ENCODE measurements around the gene RPS6KA2.

The RPS6KA2 gene

DNA sequence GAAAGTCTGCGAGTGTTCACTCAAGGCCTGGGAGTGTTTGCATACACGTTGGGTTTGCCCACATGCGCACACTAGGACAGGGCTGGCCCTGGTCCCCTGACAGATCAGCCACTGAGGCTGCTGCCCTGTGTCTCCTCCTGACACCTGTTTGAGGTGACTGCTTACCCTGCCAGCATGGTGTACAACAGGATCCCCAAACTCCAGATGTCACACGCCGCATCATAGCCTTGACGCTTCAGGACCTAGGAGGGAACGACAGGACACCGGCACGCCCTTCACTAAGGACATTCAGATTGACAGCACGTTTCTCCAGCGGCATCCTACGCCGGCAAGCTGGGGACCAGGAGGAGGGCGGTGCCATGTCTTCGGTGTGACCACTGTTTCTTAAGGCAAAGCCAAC, 207.3 kb downstream of the RPS6KA2 start:
- no peaks in the 10 kb centered on the region for H3K36me3 ChIP-seq (ENCODE audit: insufficient read depth, low read length)
- H3K4me3 ChIP-seq (ENCODE audit: low read depth in 1 of 2, low read length in 2 of 2), result peak overlapping the region in 1 of 2 experiments; percentile 3; a peak in 1 of 4 replicates
- DNase-seq, result no peak
- TF ChIP-seq, protein P1, sequence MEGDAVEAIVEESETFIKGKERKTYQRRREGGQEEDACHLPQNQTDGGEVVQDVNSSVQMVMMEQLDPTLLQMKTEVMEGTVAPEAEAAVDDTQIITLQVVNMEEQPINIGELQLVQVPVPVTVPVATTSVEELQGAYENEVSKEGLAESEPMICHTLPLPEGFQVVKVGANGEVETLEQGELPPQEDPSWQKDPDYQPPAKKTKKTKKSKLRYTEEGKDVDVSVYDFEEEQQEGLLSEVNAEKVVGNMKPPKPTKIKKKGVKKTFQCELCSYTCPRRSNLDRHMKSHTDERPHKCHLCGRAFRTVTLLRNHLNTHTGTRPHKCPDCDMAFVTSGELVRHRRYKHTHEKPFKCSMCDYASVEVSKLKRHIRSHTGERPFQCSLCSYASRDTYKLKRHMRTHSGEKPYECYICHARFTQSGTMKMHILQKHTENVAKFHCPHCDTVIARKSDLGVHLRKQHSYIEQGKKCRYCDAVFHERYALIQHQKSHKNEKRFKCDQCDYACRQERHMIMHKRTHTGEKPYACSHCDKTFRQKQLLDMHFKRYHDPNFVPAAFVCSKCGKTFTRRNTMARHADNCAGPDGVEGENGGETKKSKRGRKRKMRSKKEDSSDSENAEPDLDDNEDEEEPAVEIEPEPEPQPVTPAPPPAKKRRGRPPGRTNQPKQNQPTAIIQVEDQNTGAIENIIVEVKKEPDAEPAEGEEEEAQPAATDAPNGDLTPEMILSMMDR (IDR thresholded peaks at IDR 0.05; ENCODE audit: borderline replicate concordance, extremely low read depth, low read length, poor library complexity, severe bottlenecking), result no peak
- TF ChIP-seq EZH2 (IDR thresholded peaks at IDR 0.05; ENCODE audit: borderline replicate concordance, low read depth, low read length, severe bottlenecking), result no peak
- peak overlapping the region; percentile 32 for H3K4me2 ChIP-seq (ENCODE audit: insufficient read depth, low read length)
- no peaks in the 10 kb centered on the region for H4K20me1 ChIP-seq (ENCODE audit: insufficient read depth, low read length)
- peak; percentile 27; the same call in 1 of the 3 replicates for ATAC-seq (ENCODE audit: insufficient read depth, low read depth)
- no peaks in the 10 kb centered on the region for H3K79me2 ChIP-seq (ENCODE audit: insufficient read depth, low read length)
- H3K9me3 ChIP-seq (ENCODE audit: insufficient read depth, low read length, severe bottlenecking), result no peaks in the 10 kb centered on the region
- H3K9ac ChIP-seq (ENCODE audit: low read depth, low read length), result peak overlapping the region; percentile 43
- peaks cover 77% of the 10 kb centered on the region for H3K4me1 ChIP-seq (ENCODE audit: insufficient read depth, low read length)
- H2AFZ ChIP-seq (ENCODE audit: low read depth, low read length), result peak overlapping the region; percentile 20
- H3K27ac ChIP-seq (ENCODE audit: low read length), result peak overlapping the region; percentile 96
- H3K27me3 ChIP-seq (ENCODE audit: insufficient read depth, low read length, poor library complexity), result no peaks in the 10 kb centered on the region

DNA sequence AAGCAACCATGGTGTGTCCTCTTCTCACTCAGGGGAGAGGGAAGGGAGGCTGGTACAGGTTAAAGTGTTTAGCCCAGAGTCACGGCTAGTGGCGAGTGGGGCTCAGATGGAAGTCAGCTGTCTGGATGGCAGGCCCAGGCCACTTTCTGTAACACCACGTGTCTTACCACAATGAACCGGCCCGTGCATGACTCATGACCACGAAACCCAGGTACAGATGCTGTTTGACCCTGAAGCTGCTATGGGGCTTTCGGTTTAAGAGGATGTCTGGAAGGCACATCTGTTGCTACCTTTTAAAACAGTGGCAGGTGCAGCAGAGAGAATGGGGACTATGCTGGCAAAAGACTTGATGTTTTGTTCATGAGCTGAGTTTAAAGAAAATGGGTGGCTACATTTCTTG, 207.8 kb downstream of the RPS6KA2 start:
- peak overlapping the region; percentile 32 for H3K4me2 ChIP-seq (ENCODE audit: insufficient read depth, low read length)
- peak; percentile 82 for DNase-seq

DNA sequence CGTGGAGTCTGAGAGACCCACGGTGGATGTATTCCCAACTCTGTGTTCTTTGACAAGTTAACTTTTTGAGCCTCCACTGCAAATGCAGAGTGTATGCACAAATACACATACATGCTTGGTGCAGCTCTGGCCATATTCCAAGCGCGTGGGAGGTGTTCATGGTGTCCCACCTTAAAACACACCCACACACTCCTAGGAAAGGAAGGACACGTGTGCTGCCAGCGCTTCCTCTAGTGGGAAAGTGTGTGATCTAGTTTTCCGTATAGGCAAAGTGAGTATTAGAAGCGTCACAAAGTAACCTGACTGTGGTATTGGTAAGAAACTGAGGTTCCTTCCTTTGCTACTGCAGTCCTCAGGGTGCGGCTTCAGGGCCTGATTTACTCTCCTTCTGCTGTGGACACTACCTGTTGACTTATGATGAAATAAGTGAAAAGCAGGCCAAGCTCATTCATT, 208.3 kb downstream of the RPS6KA2 start:
- TF ChIP-seq, protein P1 (IDR thresholded peaks at IDR 0.05; ENCODE audit: borderline replicate concordance, extremely low read depth, low read length, poor library complexity, severe bottlenecking), result no peak
- TF ChIP-seq EZH2 (IDR thresholded peaks at IDR 0.05; ENCODE audit: borderline replicate concordance, low read depth, low read length, severe bottlenecking), result no peak
- no peaks in the 10 kb centered on the region for H3K36me3 ChIP-seq (ENCODE audit: insufficient read depth, low read length)
- H3K79me2 ChIP-seq (ENCODE audit: insufficient read depth, low read length), result no peaks in the 10 kb centered on the region
- peak overlapping the region; percentile 96 for H3K27ac ChIP-seq (ENCODE audit: low read length)
- DNase-seq (no peak), ATAC-seq (ENCODE audit: insufficient read depth, low read depth) (no peak)
- no peaks in the 10 kb centered on the region for H3K27me3 ChIP-seq (ENCODE audit: insufficient read depth, low read length, poor library complexity)
- H4K20me1 ChIP-seq (ENCODE audit: insufficient read depth, low read length), result no peaks in the 10 kb centered on the region
- no peak overlapping the region for H3K4me2 ChIP-seq (ENCODE audit: insufficient read depth, low read length)
- H3K9me3 ChIP-seq (ENCODE audit: insufficient read depth, low read length, severe bottlenecking), result no peaks in the 10 kb centered on the region
- H2AFZ ChIP-seq (ENCODE audit: low read depth, low read length), result no peak overlapping the region
- H3K4me3 ChIP-seq (ENCODE audit: low read depth in 1 of 2, low read length in 2 of 2), result no peak overlapping the region
- H3K4me1 ChIP-seq (ENCODE audit: insufficient read depth, low read length), result peaks cover 77% of the 10 kb centered on the region
- H3K9ac ChIP-seq (ENCODE audit: low read depth, low read length), result peak overlapping the region; percentile 21; the same call in 1 of the 2 replicates

More for the DNA sequence above, 207.8 kb downstream of the RPS6KA2 start:
- H3K9ac ChIP-seq (ENCODE audit: low read depth, low read length), result peak overlapping the region; percentile 43
- H3K27me3 ChIP-seq (ENCODE audit: insufficient read depth, low read length, poor library complexity), result no peaks in the 10 kb centered on the region
- no peaks in the 10 kb centered on the region for H4K20me1 ChIP-seq (ENCODE audit: insufficient read depth, low read length)
- no peak overlapping the region for H3K4me3 ChIP-seq (ENCODE audit: low read depth in 1 of 2, low read length in 2 of 2)
- no peaks in the 10 kb centered on the region for H3K79me2 ChIP-seq (ENCODE audit: insufficient read depth, low read length)
- peaks cover 77% of the 10 kb centered on the region for H3K4me1 ChIP-seq (ENCODE audit: insufficient read depth, low read length)
- no peak for TF ChIP-seq EZH2 (IDR thresholded peaks at IDR 0.05; ENCODE audit: borderline replicate concordance, low read depth, low read length, severe bottlenecking)
- TF ChIP-seq, protein P1 (IDR thresholded peaks at IDR 0.05; ENCODE audit: borderline replicate concordance, extremely low read depth, low read length, poor library complexity, severe bottlenecking), result no peak
- peak; percentile 71 for ATAC-seq (ENCODE audit: insufficient read depth, low read depth)
- no peak overlapping the region for H2AFZ ChIP-seq (ENCODE audit: low read depth, low read length)
- no peaks in the 10 kb centered on the region for H3K36me3 ChIP-seq (ENCODE audit: insufficient read depth, low read length)
- H3K9me3 ChIP-seq (ENCODE audit: insufficient read depth, low read length, severe bottlenecking), result no peaks in the 10 kb centered on the region
- H3K27ac ChIP-seq (ENCODE audit: low read length), result peak overlapping the region; percentile 96
